NCI-H146 (cell line): ENCODE measurements around the gene PMS2.
"Not testable (repeated sequence)": the region's sequence is repeated elsewhere in the genome, so short reads cannot be mapped to it uniquely, and the experiment has no call there.

ENCODE experiments used
- DNase-seq: peaks from one replicate; lab custom pipeline; 2025; lab: John Stamatoyannopoulos, UW

Gene PMS2

GRCh38 chr7:6008668-6009611, at the start of gene PMS2, which contains the start of gene AIMP2:
PMS2 (minus strand) TSS chr7:6009049; CDS start chr7:6009019, 30 bp downstream.
AIMP2 (plus strand) TSS chr7:6009272; CDS start chr7:6009364, 92 bp downstream.
- DNase-seq, result peak; percentile 98

GRCh38 chr7:6057316-6058129, 48.7 kb upstream of the PMS2 start:
- no peak for DNase-seq

GRCh38 chr7:6056616-6057015, 47.8 kb upstream of the PMS2 start:
- no peak for DNase-seq

GRCh38 chr7:6051185-6051584, 42.3 kb upstream of the PMS2 start:
- not testable (repeated sequence) for DNase-seq

GRCh38 chr7:6049780-6050179, 40.9 kb upstream of the PMS2 start:
- DNase-seq, result no peak

- no peak for DNase-seq
Observed at GRCh38 chr7:6035686-6036085, 26.8 kb upstream of the PMS2 start.

- no peak for DNase-seq
Observed at GRCh38 chr7:6035165-6035564, 26.3 kb upstream of the PMS2 start.

- DNase-seq, result no peak
Observed at GRCh38 chr7:6032641-6033040, 23.8 kb upstream of the PMS2 start.

GRCh38 chr7:6032167-6032566, 23.3 kb upstream of the PMS2 start:
- no peak for DNase-seq

- no peak for DNase-seq
Observed at GRCh38 chr7:6031567-6031966, 22.7 kb upstream of the PMS2 start.

GRCh38 chr7:6030988-6031387, 22.1 kb upstream of the PMS2 start, which contains the start of gene ANKRD61:
ANKRD61 (plus strand) TSS chr7:6031376; CDS start chr7:6031376, 0 bp downstream.
- no peak for DNase-seq

GRCh38 chr7:6028563-6028962, 19.7 kb upstream of the PMS2 start:
- no peak for DNase-seq

GRCh38 chr7:6027806-6028365, 19.0 kb upstream of the PMS2 start:
- no peak for DNase-seq

- no peak for DNase-seq
Observed at GRCh38 chr7:6026820-6027311, 18.0 kb upstream of the PMS2 start.

GRCh38 chr7:6026011-6026819, 17.4 kb upstream of the PMS2 start:
- peak; percentile 34 for DNase-seq

- no peak for DNase-seq
Observed at GRCh38 chr7:6023974-6024435, 15.2 kb upstream of the PMS2 start.

GRCh38 chr7:6022707-6023106, 13.9 kb upstream of the PMS2 start:
- DNase-seq, result no peak

- peak; percentile 86 for DNase-seq
Observed at GRCh38 chr7:6020371-6021286, 11.8 kb upstream of the PMS2 start.

- no peak for DNase-seq
Observed at GRCh38 chr7:6016653-6016966, 7.8 kb upstream of the PMS2 start.
